Activated naive CD8-positive, alpha-beta T cell treated with anti-CD3 and anti-CD28 coated beads for 36 hours (primary cell): ENCODE data around the gene NECAP2. TPM values are rescaled to one million over a fixed set of nuclear protein-coding genes. Genes with fewer than 3 reads are reported as not detected.
A peak's percentile ranks its signal among the peaks of the same experiment; 100 is the strongest.

Experiments used
- DNase-seq: peaks from one replicate; pipeline ENCODE4 v3.0.0; 2021
- H3K27ac Mint-ChIP-seq: one replicate; pipeline ENCODE4 v1.8.0; 2022; ENCODE audit warnings: mild to moderate bottlenecking, moderate library complexity, mixed read lengths
- H3K27me3 Mint-ChIP-seq: one replicate; pipeline ENCODE4 v1.8.0; 2022; ENCODE audit warnings: mild to moderate bottlenecking, mixed read lengths
- H3K36me3 Mint-ChIP-seq: one replicate; pipeline ENCODE4 v1.8.0; 2021; ENCODE audit warnings: mild to moderate bottlenecking, mixed read lengths
- H3K4me1 Mint-ChIP-seq: one replicate; pipeline ENCODE4 v1.8.0; 2021; ENCODE audit warnings: mixed read lengths
- H3K4me3 Mint-ChIP-seq: one replicate; pipeline ENCODE4 v1.8.0; 2022; ENCODE audit warnings: mild to moderate bottlenecking, moderate library complexity, mixed read lengths
- H3K9me3 Mint-ChIP-seq: one replicate; pipeline ENCODE4 v1.8.0; 2022; ENCODE audit warnings: mixed read lengths
- total RNA-seq, 2 experiments: library from RNA; stranded (reverse); gene quantifications; one replicate each; pipeline ENCODE4 v1.2.3, GENCODE V29; 2021

The NECAP2 gene
- 10 to 100 TPM; 52.5 to 54.9 TPM for total RNA-seq

- Mint-ChIP-seq H3K9me3 (no peaks in the 10 kb centered on the region), H3K36me3 (peaks cover 6% of the 10 kb centered on the region), H3K4me1 (peaks cover 25% of the 10 kb centered on the region), H3K27ac (peak within 1 kb of the TSS; percentile 93), H3K4me3 (peak within 1 kb of the TSS; percentile 96), H3K27me3 (no peaks in the 10 kb centered on the region)
- peak; percentile 95 for DNase-seq
Measured at GRCh38 chr1:16440470-16441281, at the start of gene NECAP2. Gene NECAP2, plus strand, starts transcription at chr1:16440724. Its CDS starts 38 bp downstream, at chr1:16440762.

- Mint-ChIP-seq H3K27ac (peak overlapping the region; percentile 90), H3K36me3 (peaks cover 26% of the 10 kb centered on the region), H3K9me3 (no peaks in the 10 kb centered on the region), H3K27me3 (no peaks in the 10 kb centered on the region), H3K4me1 (peaks cover 57% of the 10 kb centered on the region), H3K4me3 (no peak overlapping the region)
- DNase-seq, result peak; percentile 16
Measured at GRCh38 chr1:16391411-16391810, 49.1 kb upstream of the NECAP2 start.

DNA sequence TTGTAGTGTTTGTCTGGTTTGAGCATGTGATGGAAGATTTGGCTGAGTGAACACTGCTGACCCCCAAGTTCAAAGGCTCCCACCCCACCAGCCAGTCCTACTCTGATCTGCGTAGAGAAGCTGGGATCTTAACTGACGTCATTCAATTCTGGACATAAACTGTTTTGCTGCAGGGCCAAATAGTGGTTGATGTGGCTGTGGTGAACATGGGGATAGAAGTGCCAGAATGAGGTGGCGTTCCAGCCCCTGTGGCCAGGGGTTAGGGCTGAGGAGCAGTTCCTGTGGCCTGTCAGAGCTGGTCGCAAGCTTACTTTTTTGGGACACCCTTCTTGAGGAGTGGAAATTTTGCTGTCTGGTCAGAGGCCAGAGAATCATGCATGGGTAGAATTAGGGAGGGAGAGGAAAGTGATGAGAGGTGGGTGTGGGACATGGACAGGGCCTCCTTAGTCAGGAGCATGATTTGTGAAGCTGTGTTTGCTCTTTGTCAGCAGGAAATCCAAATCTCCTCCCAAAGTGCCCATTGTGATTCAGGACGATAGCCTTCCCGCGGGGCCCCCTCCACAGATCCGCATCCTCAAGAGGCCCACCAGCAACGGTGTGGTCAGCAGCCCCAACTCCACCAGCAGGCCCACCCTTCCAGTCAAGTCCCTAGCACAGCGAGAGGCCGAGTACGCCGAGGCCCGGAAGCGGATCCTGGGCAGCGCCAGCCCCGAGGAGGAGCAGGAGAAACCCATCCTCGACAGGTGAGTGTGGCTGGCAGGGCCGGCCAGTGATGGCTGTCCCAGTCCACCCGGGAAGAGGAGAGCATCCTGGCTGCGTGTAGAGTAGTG, 47.6 kb upstream of the NECAP2 start:
- Mint-ChIP-seq H3K27me3 (no peaks in the 10 kb centered on the region), H3K36me3 (peaks cover 25% of the 10 kb centered on the region), H3K27ac (peak overlapping the region; percentile 90), H3K9me3 (no peaks in the 10 kb centered on the region), H3K4me1 (peaks cover 56% of the 10 kb centered on the region), H3K4me3 (no peak overlapping the region)
- no peak for DNase-seq

- DNase-seq, result no peak
- H3K27ac Mint-ChIP-seq, result peak overlapping the region; percentile 55
Measured at GRCh38 chr1:16393570-16394521, 46.7 kb upstream of the NECAP2 start.

DNA sequence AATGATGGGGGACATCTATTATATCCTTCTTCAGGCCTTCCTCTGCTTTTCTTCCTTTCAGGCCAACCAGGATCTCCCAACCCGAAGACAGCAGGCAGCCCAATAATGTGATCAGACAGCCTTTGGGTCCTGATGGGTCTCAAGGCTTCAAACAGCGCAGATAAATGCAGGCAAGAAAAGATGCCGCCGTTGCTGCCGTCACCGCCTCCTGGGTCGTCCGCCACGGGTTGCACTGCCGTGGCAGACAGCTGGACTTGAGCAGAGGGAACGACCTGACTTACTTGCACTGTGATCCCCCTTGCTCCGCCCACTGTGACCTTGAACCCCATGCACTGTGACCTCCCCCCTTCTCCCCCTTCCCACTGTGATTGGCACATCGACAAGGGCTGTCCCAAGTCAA, 45.5 kb upstream of the NECAP2 start:
- Mint-ChIP-seq H3K4me1 (peaks cover 56% of the 10 kb centered on the region), H3K9me3 (no peaks in the 10 kb centered on the region), H3K27me3 (no peaks in the 10 kb centered on the region), H3K27ac (no peak overlapping the region), H3K36me3 (peaks cover 28% of the 10 kb centered on the region), H3K4me3 (no peak overlapping the region)
- DNase-seq, result no peak

More at GRCh38 chr1:16393570-16394521, 46.7 kb upstream of the NECAP2 start:
- no peak overlapping the region for H3K4me3 Mint-ChIP-seq
- no peaks in the 10 kb centered on the region for H3K9me3 Mint-ChIP-seq
- peaks cover 23% of the 10 kb centered on the region for H3K36me3 Mint-ChIP-seq
- H3K27me3 Mint-ChIP-seq, result no peaks in the 10 kb centered on the region
- peaks cover 56% of the 10 kb centered on the region for H3K4me1 Mint-ChIP-seq

GRCh38 chr1:16396591-16396990, 43.9 kb upstream of the NECAP2 start:
- DNase-seq, result no peak
- H3K4me1 Mint-ChIP-seq, result peaks cover 40% of the 10 kb centered on the region
- H3K9me3 Mint-ChIP-seq, result no peaks in the 10 kb centered on the region
- no peaks in the 10 kb centered on the region for H3K27me3 Mint-ChIP-seq
- peaks cover 20% of the 10 kb centered on the region for H3K36me3 Mint-ChIP-seq
- H3K4me3 Mint-ChIP-seq, result no peak overlapping the region
- peak overlapping the region; percentile 86 for H3K27ac Mint-ChIP-seq

- H3K4me3 Mint-ChIP-seq, result no peak overlapping the region
Measured at GRCh38 chr1:16397120-16397519, 43.4 kb upstream of the NECAP2 start.

GRCh38 chr1:16398371-16398953, 42.1 kb upstream of the NECAP2 start:
- Mint-ChIP-seq H3K27ac (peak overlapping the region; percentile 62), H3K9me3 (no peaks in the 10 kb centered on the region), H3K36me3 (peaks cover 15% of the 10 kb centered on the region), H3K4me3 (no peak overlapping the region), H3K27me3 (no peaks in the 10 kb centered on the region), H3K4me1 (peaks cover 22% of the 10 kb centered on the region)
- no peak for DNase-seq

More at GRCh38 chr1:16397120-16397519, 43.4 kb upstream of the NECAP2 start:
- Mint-ChIP-seq H3K27me3 (no peaks in the 10 kb centered on the region), H3K27ac (peak overlapping the region; percentile 86), H3K4me1 (peaks cover 36% of the 10 kb centered on the region), H3K9me3 (no peaks in the 10 kb centered on the region), H3K36me3 (peaks cover 20% of the 10 kb centered on the region)
- DNase-seq, result no peak

DNA sequence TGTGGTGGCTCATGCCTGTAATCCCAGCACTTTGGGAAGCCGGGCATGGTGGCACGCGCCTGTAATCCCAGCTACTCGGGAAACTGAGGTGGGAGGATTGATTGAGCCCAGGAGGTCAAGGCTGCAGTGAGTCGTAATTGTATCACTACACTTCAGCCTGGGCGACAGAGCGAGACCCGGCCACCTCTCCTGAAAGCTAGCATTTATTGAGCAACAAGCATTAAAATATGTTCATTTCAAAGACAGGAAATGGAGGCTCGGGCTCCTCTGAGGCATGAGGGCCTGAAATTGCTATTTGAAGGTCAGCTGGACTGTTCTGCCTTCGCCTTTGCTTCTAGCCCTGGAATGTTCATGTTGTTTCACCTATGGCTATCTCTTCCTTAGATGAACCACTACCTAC, 37.8 kb upstream of the NECAP2 start:
- Mint-ChIP-seq H3K27ac (no peak overlapping the region), H3K4me3 (no peak overlapping the region), H3K36me3 (peaks cover 7% of the 10 kb centered on the region), H3K9me3 (no peaks in the 10 kb centered on the region), H3K27me3 (no peaks in the 10 kb centered on the region), H3K4me1 (no peaks in the 10 kb centered on the region)
- no peak for DNase-seq

- H3K4me3 Mint-ChIP-seq, result no peak overlapping the region
- H3K27me3 Mint-ChIP-seq, result no peaks in the 10 kb centered on the region
- no peaks in the 10 kb centered on the region for H3K36me3 Mint-ChIP-seq
- H3K4me1 Mint-ChIP-seq, result no peaks in the 10 kb centered on the region
- no peaks in the 10 kb centered on the region for H3K9me3 Mint-ChIP-seq
- H3K27ac Mint-ChIP-seq, result no peak overlapping the region
- no peak for DNase-seq
Measured at GRCh38 chr1:16405441-16405840, 35.1 kb upstream of the NECAP2 start.

DNA sequence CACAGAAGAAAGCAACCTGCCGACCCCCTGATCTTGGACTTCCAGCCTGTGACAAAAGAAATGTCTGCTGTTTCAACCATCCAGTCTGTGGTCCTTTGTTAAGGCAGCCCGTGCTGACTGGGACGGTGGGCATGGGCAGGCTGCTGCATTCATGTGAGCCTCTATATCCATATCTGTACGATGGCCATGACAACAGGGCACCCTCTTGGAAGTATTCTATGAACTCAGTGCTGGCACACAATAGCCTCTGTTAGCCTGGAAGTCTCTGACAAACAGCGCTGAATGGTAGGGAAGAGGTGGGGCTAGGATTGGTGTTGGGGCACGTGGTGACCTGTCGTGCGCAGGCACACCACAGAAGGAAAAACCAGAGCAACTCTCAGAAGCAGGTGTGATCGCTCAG, 33.7 kb upstream of the NECAP2 start:
- Mint-ChIP-seq H3K9me3 (no peaks in the 10 kb centered on the region), H3K27me3 (no peaks in the 10 kb centered on the region), H3K4me1 (no peaks in the 10 kb centered on the region), H3K36me3 (no peaks in the 10 kb centered on the region), H3K4me3 (no peak overlapping the region), H3K27ac (no peak overlapping the region)
- no peak for DNase-seq

GRCh38 chr1:16409536-16410152, 30.9 kb upstream of the NECAP2 start:
- no peak overlapping the region for H3K4me3 Mint-ChIP-seq
- H3K36me3 Mint-ChIP-seq, result no peaks in the 10 kb centered on the region
- DNase-seq, result no peak
- no peak overlapping the region for H3K27ac Mint-ChIP-seq
- H3K27me3 Mint-ChIP-seq, result no peaks in the 10 kb centered on the region
- no peaks in the 10 kb centered on the region for H3K9me3 Mint-ChIP-seq
- H3K4me1 Mint-ChIP-seq, result no peaks in the 10 kb centered on the region

DNA sequence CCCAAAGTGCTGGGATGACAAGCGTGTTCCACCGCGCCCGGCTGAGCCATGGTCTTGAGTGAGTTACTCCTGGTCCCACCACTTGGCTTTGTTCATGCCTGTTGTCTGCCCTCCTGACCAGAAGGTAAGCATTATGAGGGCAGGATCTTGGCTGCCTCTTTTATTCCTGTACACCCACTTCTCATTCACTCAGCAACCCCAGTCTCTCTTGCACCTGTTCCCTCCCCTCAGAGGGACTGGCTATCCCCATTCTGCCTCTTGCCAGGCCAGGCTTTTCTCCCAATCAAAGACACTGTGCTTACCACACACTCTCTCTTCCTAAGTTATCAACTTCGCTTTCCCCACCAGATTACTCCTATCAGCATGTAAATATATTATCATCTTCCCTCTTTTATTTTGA, 29.7 kb upstream of the NECAP2 start:
- H3K27me3 Mint-ChIP-seq, result no peaks in the 10 kb centered on the region
- no peak overlapping the region for H3K27ac Mint-ChIP-seq
- H3K36me3 Mint-ChIP-seq, result no peaks in the 10 kb centered on the region
- no peak for DNase-seq
- H3K4me3 Mint-ChIP-seq, result no peak overlapping the region
- H3K9me3 Mint-ChIP-seq, result no peaks in the 10 kb centered on the region
- no peaks in the 10 kb centered on the region for H3K4me1 Mint-ChIP-seq

DNA sequence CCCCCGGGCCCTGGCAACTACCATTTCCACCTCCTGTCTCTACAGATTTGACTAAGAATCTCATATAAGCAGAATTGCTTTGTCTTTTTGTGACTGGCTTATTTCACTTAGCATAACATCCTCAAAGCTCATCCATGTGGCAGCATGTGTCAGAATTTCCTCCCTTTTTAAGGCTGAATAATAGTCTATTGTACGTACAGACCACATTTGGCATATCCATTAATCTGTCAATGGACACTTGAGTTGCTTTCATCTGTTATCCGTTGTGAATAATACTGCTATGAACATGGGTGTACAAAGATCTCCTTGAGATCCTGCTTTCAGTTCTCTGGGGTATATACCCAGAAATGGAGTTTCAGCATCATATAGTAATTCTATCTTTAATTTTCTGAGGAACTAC, 27.3 kb upstream of the NECAP2 start:
- Mint-ChIP-seq H3K4me1 (peaks cover 4% of the 10 kb centered on the region), H3K27me3 (no peaks in the 10 kb centered on the region), H3K27ac (no peak overlapping the region), H3K9me3 (no peaks in the 10 kb centered on the region), H3K36me3 (no peaks in the 10 kb centered on the region), H3K4me3 (no peak overlapping the region)
- DNase-seq, result no peak
